GM23338 (cell line): Measurements from ENCODE around the gene XAB2. TPM values are rescaled to one million over a fixed set of nuclear protein-coding genes. Genes with fewer than 3 reads are reported as not detected.

Experiments used
- ATAC-seq: fragments of 200-7000 bp; cut with Tn5 transposase; 3 replicates; pipeline ENCODE4 v1.9.1; 2020
- DNase-seq: peaks from one replicate; pipeline ENCODE4 v3.0.0-alpha.2; 2015; ENCODE audit warnings: low spot score
- H2AFZ ChIP-seq: fragments of 200-600 bp; sonication (generic); 2 replicates; pipeline ENCODE4 v1.8.0; 2016; ENCODE audit warnings: antibody characterized with exemption, mild to moderate bottlenecking, moderate library complexity
- H3F3A ChIP-seq: fragments of 200-600 bp; sonication (generic); replicated peaks from 2 replicates; pipeline ENCODE4 v1.8.0; 2017; ENCODE audit warnings: antibody characterized with exemption, mixed run types, low read depth
- H3K27ac ChIP-seq: fragments of 200-600 bp; sonication (generic); 2 replicates; pipeline ENCODE4 v1.6.1; 2016; ENCODE audit warnings: low read depth
- H3K27me3 ChIP-seq: fragments of 200-600 bp; sonication (generic); 2 replicates; pipeline ENCODE4 v1.8.0; 2016; ENCODE audit warnings: mild to moderate bottlenecking, mixed run types, moderate library complexity; ENCODE audit not compliant: insufficient read depth
- H3K36me3 ChIP-seq: fragments of 200-600 bp; sonication (generic); 2 replicates; pipeline ENCODE4 v1.8.0; 2016; ENCODE audit warnings: mild to moderate bottlenecking; ENCODE audit not compliant: insufficient read depth
- H3K4me1 ChIP-seq: fragments of 200-600 bp; sonication (generic); 2 replicates; pipeline ENCODE4 v1.8.0; 2016; ENCODE audit warnings: mild to moderate bottlenecking, moderate library complexity; ENCODE audit not compliant: insufficient read depth
- H3K4me2 ChIP-seq: fragments of 200-600 bp; sonication (generic); 2 replicates; pipeline ENCODE4 v1.7.1; 2017; ENCODE audit warnings: mixed run types
- H3K4me3 ChIP-seq: fragments of 200-600 bp; sonication (generic); 2 replicates; pipeline ENCODE4 v1.6.1; 2016; ENCODE audit warnings: mixed run types
- H3K79me2 ChIP-seq: fragments of 200-600 bp; sonication (generic); replicated peaks from 2 replicates; pipeline ENCODE4 v1.8.0; 2017; ENCODE audit warnings: mild to moderate bottlenecking; ENCODE audit not compliant: insufficient read depth
- H3K9me2 ChIP-seq: fragments of 200-600 bp; sonication (generic); 2 replicates; pipeline ENCODE4 v1.8.0; 2017; ENCODE audit not compliant: insufficient read depth
- H4K20me1 ChIP-seq: fragments of 200-600 bp; sonication (generic); replicated peaks from 2 replicates; pipeline ENCODE4 v1.8.0; 2017; ENCODE audit warnings: mild to moderate bottlenecking; ENCODE audit not compliant: insufficient read depth
- H3K27ac Mint-ChIP-seq: 2 replicates; pipeline ENCODE4 v1.8.0; 2020; ENCODE audit warnings: inconsistent platforms, mild to moderate bottlenecking, moderate library complexity, mixed read lengths
- H3K27me3 Mint-ChIP-seq: 3 replicates; pipeline ENCODE4 v1.8.0; 2022; ENCODE audit warnings: low read depth, mild to moderate bottlenecking, moderate library complexity, mixed read lengths, inconsistent platforms; ENCODE audit not compliant: insufficient read depth, poor library complexity
- H3K36me3 Mint-ChIP-seq: 3 replicates; pipeline ENCODE4 v1.8.0; 2021; ENCODE audit warnings: low read depth, mild to moderate bottlenecking, inconsistent platforms, moderate library complexity, mixed read lengths
- H3K4me1 Mint-ChIP-seq: 3 replicates; pipeline ENCODE4 v1.8.0; 2020; ENCODE audit warnings: mild to moderate bottlenecking, inconsistent platforms, mixed read lengths
- H3K4me3 Mint-ChIP-seq: 3 replicates; pipeline ENCODE4 v1.8.0; 2021; ENCODE audit warnings: moderate library complexity, mild to moderate bottlenecking, inconsistent platforms, mixed read lengths
- H3K9me3 Mint-ChIP-seq: 3 replicates; pipeline ENCODE4 v1.8.0; 2020; ENCODE audit warnings: moderate library complexity, mild to moderate bottlenecking, inconsistent platforms, mixed read lengths
- CREB1 ChIP-seq: fragments of 250-450 bp; sonication (Bioruptor Pico); IDR thresholded peaks from 2 replicates; pipeline ENCODE4 v1.5.0; 2020; ENCODE audit warnings: low read depth, mild to moderate bottlenecking, moderate library complexity
- CTCF ChIP-seq, 2 experiments: fragments of 200-600 bp in 1 of 2; sonication (generic) in 1 of 2; conservative IDR thresholded peaks; 2 replicates each; pipeline versions ENCODE4 v1.5.1 to v1.6.1; 2016 to 2017; ENCODE audit warnings: antibody characterized with exemption in 2 of 2, low read depth in 2 of 2, mild to moderate bottlenecking in 2 of 2, moderate library complexity in 1 of 2
- ETS1 ChIP-seq: IDR thresholded peaks from 2 replicates; pipeline ENCODE4 v1.6.1; 2016; ENCODE audit warnings: antibody characterized with exemption
- EZH2 ChIP-seq: fragments of 200-600 bp; sonication (generic); IDR thresholded peaks from one replicate; pipeline ENCODE4 v1.8.0; 2017; ENCODE audit warnings: antibody characterized with exemption, mild to moderate bottlenecking, low read depth; ENCODE audit not compliant: unreplicated experiment
- EZH2phosphoT487 ChIP-seq: fragments of 200-600 bp; sonication (generic); IDR thresholded peaks from one replicate; pipeline ENCODE4 v1.8.1; 2018; ENCODE audit warnings: antibody characterized with exemption; ENCODE audit not compliant: unreplicated experiment
- JUNB ChIP-seq: IDR thresholded peaks from one replicate; pipeline ENCODE4 v1.6.1; 2016; ENCODE audit warnings: antibody characterized with exemption; ENCODE audit not compliant: unreplicated experiment
- NANOG ChIP-seq: IDR thresholded peaks from 2 replicates; pipeline ENCODE4 v1.6.1; 2016; ENCODE audit warnings: antibody characterized with exemption, borderline replicate concordance
- POLR2AphosphoS5 ChIP-seq: IDR thresholded peaks from 2 replicates; pipeline ENCODE4 v1.6.1; 2016; ENCODE audit warnings: antibody characterized with exemption, low read depth
- REST ChIP-seq: IDR thresholded peaks from one replicate; pipeline ENCODE4 v1.6.1; 2018; ENCODE audit warnings: antibody characterized with exemption; ENCODE audit not compliant: unreplicated experiment
- STAT1 ChIP-seq: IDR thresholded peaks from one replicate; pipeline ENCODE4 v1.6.1; 2016; ENCODE audit warnings: antibody characterized with exemption; ENCODE audit not compliant: unreplicated experiment
- ZNF114 ChIP-seq: fragments of 250-450 bp; sonication (Bioruptor Pico); IDR thresholded peaks from 2 replicates; pipeline ENCODE4 v1.5.0; 2020; ENCODE audit warnings: mild to moderate bottlenecking, moderate library complexity
- ZNF331 ChIP-seq: fragments of 250-450 bp; sonication (Bioruptor Pico); IDR thresholded peaks from 2 replicates; pipeline ENCODE4 v1.5.0; 2020; ENCODE audit warnings: low read depth, mild to moderate bottlenecking, moderate library complexity
- ZNF462 ChIP-seq: fragments of 250-450 bp; sonication (Bioruptor Pico); IDR thresholded peaks from 2 replicates; pipeline ENCODE4 v1.5.0; 2020; ENCODE audit warnings: mild to moderate bottlenecking, moderate library complexity
- polyA plus RNA-seq: library from polyadenylated mRNA; unstranded; fragments of >200 nt; fragmentation: Nextera tagmentation; extraction: Ambion mirVana; gene quantifications from 2 replicates; pipeline ENCODE4 v1.2.1, GENCODE V29; 2016
- total RNA-seq: library from RNA; depleted of rRNA; stranded (reverse); fragments of >200 nt; shearing (Covaris generic); gene quantifications from 2 replicates; pipeline ENCODE4 v1.2.3, GENCODE V29; 2014

XAB2 gene
- total and polyA plus RNA-seq, 2 experiments from 2014 or later: 18.4 to 69.0 TPM

GRCh38 chr19:7622933-7623685, 6.2 kb downstream of the XAB2 start:
- ATAC-seq: peak; percentile 82

More at GRCh38 chr19:7622933-7623685, 6.2 kb downstream of the XAB2 start:
- H3K36me3 ChIP-seq: no peaks in the 10 kb centered on the region; the same call in 1 of the 2 replicates
- H3K27ac ChIP-seq: no peak overlapping the region
- no peak for TF ChIP-seq ZNF331 (CRISPR knock-in tag)
- TF ChIP-seq CTCF (conservative IDR thresholded peaks at IDR 0.05; ENCODE audit: low read depth in 2 of 2): no peak
- no peak for TF ChIP-seq POLR2AphosphoS5
- TF ChIP-seq EZH2: no peak
- TF ChIP-seq EZH2phosphoT487: no peak
- no peak for TF ChIP-seq ZNF462 (CRISPR knock-in tag)
- no peak for TF ChIP-seq CREB1 (CRISPR knock-in tag)
- no peak for TF ChIP-seq NANOG
- no peak for TF ChIP-seq REST
- no peak for TF ChIP-seq ZNF114
- TF ChIP-seq ETS1: no peak
- TF ChIP-seq STAT1: no peak
- TF ChIP-seq JUNB: no peak
- H3K9me2 ChIP-seq: no peaks in the 10 kb centered on the region
- peak; percentile 76 for DNase-seq
- Mint-ChIP-seq H3K9me3 (no peaks in the 10 kb centered on the region), H3K4me3 (no peak overlapping the region), H3K27me3 (peaks cover 12% of the 10 kb centered on the region), H3K27ac (no peak overlapping the region), H3K36me3 (peaks cover 35% of the 10 kb centered on the region), H3K4me1 (peaks cover under 1% of the 10 kb centered on the region; the same call in 2 of the 3 replicates)
- H3K4me1 ChIP-seq: no peaks in the 10 kb centered on the region
- H3K4me2 ChIP-seq: no peak overlapping the region
- H3K79me2 ChIP-seq: peaks cover 18% of the 10 kb centered on the region
- no peaks in the 10 kb centered on the region for H3F3A ChIP-seq
- H4K20me1 ChIP-seq: peaks cover under 1% of the 10 kb centered on the region
- no peak overlapping the region for H2AFZ ChIP-seq
- H3K27me3 ChIP-seq: no peaks in the 10 kb centered on the region
- no peak overlapping the region for H3K4me3 ChIP-seq
